ENCODE data around the gene NANP. TPM values are rescaled to one million over a fixed set of nuclear protein-coding genes. Genes with fewer than 3 reads are reported as not detected.

Gene NANP
- total and polyA plus RNA-seq, 9 of the 15 experiments (the other 6 are each of a cell fraction or from before 2014, with no cell fraction given), result 5.4 to 8.4 (median 6.9) TPM

DNA sequence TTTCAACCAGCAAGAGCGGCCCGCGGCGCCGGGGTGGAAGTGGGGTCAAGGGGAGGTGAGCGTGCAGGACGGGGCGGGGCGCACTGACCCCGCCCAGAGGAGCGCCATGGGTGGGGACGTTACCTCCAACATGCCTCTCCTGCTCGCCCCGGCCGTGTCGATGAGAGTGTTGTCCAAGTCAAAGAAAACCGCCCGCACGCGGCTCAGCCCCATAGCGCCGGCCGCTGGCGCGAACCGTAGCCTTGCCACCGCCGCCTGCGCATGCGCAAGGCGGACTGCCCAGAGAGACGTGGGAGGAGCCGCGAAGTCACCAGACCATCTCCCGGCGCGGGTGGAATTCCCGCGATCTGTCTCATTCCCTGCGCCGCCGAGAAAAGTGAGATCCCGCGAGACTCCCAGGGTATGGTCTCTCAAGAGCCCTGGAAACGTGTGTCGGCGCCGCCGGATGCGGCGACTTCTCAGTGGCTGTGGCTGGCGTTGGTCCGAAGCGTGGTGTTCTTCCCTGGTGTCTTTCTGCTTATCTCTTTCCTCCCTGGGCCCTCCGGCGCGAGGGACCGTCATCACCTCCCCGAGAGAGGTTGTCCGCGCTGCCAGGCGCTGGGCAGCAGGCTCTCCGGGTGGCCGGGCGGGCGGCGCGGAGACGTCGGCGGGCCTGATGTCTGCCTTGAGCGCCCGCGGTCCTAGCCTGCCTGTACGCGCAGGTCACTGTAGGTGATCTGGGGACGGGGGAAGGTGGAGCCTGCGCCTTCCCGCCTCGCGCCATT, at the start of gene NANP (continued):
- TF ChIP-seq, protein P1, sequence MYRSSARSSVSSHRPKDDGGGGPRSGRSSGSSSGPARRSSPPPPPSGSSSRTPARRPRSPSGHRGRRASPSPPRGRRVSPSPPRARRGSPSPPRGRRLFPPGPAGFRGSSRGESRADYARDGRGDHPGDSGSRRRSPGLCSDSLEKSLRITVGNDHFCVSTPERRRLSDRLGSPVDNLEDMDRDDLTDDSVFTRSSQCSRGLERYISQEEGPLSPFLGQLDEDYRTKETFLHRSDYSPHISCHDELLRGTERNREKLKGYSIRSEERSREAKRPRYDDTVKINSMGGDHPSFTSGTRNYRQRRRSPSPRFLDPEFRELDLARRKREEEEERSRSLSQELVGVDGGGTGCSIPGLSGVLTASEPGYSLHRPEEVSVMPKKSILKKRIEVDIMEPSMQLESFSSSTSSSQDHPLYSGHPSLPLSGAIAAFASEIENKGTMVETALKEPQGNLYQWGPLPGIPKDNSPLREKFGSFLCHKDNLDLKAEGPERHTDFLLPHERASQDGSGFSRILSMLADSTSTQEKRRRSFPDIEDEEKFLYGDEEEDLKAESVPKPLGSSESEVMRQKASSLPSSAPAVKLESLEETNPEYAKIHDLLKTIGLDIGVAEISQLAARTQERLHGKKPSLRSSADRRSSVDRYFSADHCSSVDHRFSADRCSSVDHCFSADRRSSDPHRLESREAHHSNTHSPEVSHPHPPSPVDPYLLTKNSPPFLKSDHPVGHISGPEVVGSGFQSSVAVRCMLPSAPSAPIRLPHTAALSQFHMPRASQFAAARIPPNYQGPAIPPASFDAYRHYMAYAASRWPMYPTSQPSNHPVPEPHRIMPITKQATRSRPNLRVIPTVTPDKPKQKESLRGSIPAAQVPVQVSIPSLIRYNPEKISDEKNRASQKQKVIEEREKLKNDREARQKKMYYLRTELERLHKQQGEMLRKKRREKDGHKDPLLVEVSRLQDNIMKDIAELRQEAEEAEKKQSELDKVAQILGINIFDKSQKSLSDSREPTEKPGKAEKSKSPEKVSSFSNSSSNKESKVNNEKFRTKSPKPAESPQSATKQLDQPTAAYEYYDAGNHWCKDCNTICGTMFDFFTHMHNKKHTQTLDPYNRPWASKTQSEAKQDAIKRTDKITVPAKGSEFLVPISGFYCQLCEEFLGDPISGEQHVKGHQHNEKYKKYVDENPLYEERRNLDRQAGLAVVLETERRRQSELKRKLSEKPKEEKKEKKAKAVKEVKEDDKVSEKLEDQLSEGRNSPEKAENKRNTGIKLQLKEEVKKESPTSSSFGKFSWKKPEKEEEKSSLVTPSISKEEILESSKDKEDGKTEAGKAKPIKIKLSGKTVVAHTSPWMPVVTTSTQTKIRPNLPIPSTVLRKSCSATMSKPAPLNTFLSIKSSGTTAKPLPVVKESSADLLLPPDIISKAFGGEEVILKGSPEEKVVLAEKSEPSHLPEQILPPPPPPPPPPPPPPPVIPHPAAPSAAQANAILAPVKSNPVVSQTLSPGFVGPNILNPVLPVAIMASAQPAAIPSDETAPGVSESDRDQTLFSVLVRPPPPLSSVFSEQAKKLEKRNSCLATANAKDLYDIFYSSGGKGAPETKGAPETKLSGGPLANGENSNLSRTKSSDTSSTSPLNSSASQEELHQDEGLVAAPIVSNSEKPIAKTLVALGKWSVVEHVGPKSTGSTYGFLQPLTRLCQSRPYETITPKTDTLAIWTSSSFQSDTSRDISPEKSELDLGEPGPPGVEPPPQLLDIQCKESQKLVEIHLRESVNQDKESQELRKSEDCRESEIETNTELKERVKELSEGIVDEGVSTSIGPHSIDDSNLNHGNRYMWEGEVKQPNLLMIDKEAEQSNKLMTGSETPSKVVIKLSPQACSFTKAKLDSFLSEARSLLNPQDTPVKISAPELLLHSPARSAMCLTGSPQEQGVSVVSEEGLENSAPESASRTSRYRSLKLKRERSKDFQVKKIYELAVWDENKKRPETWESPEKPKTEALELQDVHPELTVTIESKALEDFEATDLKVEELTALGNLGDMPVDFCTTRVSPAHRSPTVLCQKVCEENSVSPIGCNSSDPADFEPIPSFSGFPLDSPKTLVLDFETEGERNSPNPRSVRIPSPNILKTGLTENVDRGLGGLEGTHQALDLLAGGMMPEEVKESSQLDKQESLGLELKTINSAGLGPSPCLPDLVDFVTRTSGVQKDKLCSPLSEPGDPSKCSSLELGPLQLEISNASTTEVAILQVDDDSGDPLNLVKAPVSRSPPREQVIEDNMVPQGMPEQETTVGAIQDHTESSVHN (IDR thresholded peaks at IDR 0.05; ENCODE audit: borderline replicate concordance in 1 of 2, low read depth in 1 of 2), result no peak
- TF ChIP-seq ZFP36 (IDR thresholded peaks at IDR 0.05; ENCODE audit: low read depth, low read length, partially characterized antibody), result no peak
- TF ChIP-seq CHCHD3 (CRISPR knock-in tag; IDR thresholded peaks at IDR 0.05), result no peak
- TF ChIP-seq PHF21A (IDR thresholded peaks at IDR 0.05; ENCODE audit: borderline replicate concordance, low read depth), result no peak
- peak; percentile 88 for TF ChIP-seq ARHGAP35 (IDR thresholded peaks at IDR 0.05; ENCODE audit: partially characterized antibody)
- TF ChIP-seq POLR3A (IDR thresholded peaks at IDR 0.05; ENCODE audit: borderline replicate concordance, extremely low read depth, insufficient read depth, insufficient read length), result no peak
- no peak for TF ChIP-seq HDAC3 (IDR thresholded peaks at IDR 0.05; ENCODE audit: borderline replicate concordance, partially characterized antibody)
- no peak for TF ChIP-seq NR3C1 (CRISPR knock-in tag; IDR thresholded peaks at IDR 0.05)
- no peak for TF ChIP-seq NR2F6 (CRISPR knock-in tag; IDR thresholded peaks at IDR 0.05)
- TF ChIP-seq, protein P2, sequence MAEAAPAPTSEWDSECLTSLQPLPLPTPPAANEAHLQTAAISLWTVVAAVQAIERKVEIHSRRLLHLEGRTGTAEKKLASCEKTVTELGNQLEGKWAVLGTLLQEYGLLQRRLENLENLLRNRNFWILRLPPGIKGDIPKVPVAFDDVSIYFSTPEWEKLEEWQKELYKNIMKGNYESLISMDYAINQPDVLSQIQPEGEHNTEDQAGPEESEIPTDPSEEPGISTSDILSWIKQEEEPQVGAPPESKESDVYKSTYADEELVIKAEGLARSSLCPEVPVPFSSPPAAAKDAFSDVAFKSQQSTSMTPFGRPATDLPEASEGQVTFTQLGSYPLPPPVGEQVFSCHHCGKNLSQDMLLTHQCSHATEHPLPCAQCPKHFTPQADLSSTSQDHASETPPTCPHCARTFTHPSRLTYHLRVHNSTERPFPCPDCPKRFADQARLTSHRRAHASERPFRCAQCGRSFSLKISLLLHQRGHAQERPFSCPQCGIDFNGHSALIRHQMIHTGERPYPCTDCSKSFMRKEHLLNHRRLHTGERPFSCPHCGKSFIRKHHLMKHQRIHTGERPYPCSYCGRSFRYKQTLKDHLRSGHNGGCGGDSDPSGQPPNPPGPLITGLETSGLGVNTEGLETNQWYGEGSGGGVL (CRISPR knock-in tag; IDR thresholded peaks at IDR 0.05), result no peak
- no peak for TF ChIP-seq ARID1B (IDR thresholded peaks at IDR 0.05)
- TF ChIP-seq, protein P3, sequence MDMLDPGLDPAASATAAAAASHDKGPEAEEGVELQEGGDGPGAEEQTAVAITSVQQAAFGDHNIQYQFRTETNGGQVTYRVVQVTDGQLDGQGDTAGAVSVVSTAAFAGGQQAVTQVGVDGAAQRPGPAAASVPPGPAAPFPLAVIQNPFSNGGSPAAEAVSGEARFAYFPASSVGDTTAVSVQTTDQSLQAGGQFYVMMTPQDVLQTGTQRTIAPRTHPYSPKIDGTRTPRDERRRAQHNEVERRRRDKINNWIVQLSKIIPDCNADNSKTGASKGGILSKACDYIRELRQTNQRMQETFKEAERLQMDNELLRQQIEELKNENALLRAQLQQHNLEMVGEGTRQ (CRISPR knock-in tag; IDR thresholded peaks at IDR 0.05), result peak; percentile 13; the same call in 1 of the 2 replicates
- TF ChIP-seq, protein P4, sequence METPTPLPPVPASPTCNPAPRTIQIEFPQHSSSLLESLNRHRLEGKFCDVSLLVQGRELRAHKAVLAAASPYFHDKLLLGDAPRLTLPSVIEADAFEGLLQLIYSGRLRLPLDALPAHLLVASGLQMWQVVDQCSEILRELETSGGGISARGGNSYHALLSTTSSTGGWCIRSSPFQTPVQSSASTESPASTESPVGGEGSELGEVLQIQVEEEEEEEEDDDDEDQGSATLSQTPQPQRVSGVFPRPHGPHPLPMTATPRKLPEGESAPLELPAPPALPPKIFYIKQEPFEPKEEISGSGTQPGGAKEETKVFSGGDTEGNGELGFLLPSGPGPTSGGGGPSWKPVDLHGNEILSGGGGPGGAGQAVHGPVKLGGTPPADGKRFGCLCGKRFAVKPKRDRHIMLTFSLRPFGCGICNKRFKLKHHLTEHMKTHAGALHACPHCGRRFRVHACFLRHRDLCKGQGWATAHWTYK (CRISPR knock-in tag; IDR thresholded peaks at IDR 0.05), result no peak
